Rectal smooth muscle tissue (tissue), 1 donor: ENCODE measurements around the gene KCTD16.

Source experiments
- H3K27ac ChIP-seq: one replicate; pipeline ENCODE4 v1.7.0; 2013; ENCODE audit warnings: low read depth, low read length, inconsistent platforms
- H3K27me3 ChIP-seq: one replicate; pipeline ENCODE4 v1.7.0; 2013; ENCODE audit warnings: low read length; ENCODE audit not compliant: control insufficient read depth, insufficient read depth
- H3K36me3 ChIP-seq: one replicate; pipeline ENCODE4 v1.7.0; 2013; ENCODE audit warnings: low read length; ENCODE audit not compliant: control insufficient read depth, insufficient read depth
- H3K4me1 ChIP-seq: one replicate; pipeline ENCODE4 v1.7.0; 2013; ENCODE audit warnings: low read length; ENCODE audit not compliant: control insufficient read depth, insufficient read depth
- H3K4me3 ChIP-seq: one replicate; pipeline ENCODE4 v1.7.0; 2013; ENCODE audit warnings: low read length
- H3K9ac ChIP-seq: one replicate; pipeline ENCODE4 v1.7.0; 2013; ENCODE audit warnings: low read length

Gene KCTD16

GRCh38 chr5:144177548-144177947 lies 6.9 kb downstream of the KCTD16 start:
- Histone ChIP-seq H3K36me3 (no peaks in the 10 kb centered on the region), H3K4me1 (no peaks in the 10 kb centered on the region), H3K4me3 (no peak overlapping the region), H3K9ac (no peak overlapping the region), H3K27ac (no peak overlapping the region), H3K27me3 (no peaks in the 10 kb centered on the region)

- Histone ChIP-seq H3K9ac (no peak overlapping the region), H3K4me3 (no peak overlapping the region), H3K36me3 (no peaks in the 10 kb centered on the region), H3K27me3 (no peaks in the 10 kb centered on the region), H3K27ac (no peak overlapping the region), H3K4me1 (no peaks in the 10 kb centered on the region)
Observed at GRCh38 chr5:144179226-144179625, 8.6 kb downstream of the KCTD16 start.

- H3K27ac ChIP-seq = no peak overlapping the region
- no peak overlapping the region for H3K9ac ChIP-seq
- no peaks in the 10 kb centered on the region for H3K36me3 ChIP-seq
- H3K27me3 ChIP-seq = no peaks in the 10 kb centered on the region
- peaks cover 7% of the 10 kb centered on the region for H3K4me1 ChIP-seq
- H3K4me3 ChIP-seq = no peak overlapping the region
Observed at GRCh38 chr5:144183254-144183889, 12.7 kb downstream of the KCTD16 start.

- no peak overlapping the region for H3K4me3 ChIP-seq
- H3K4me1 ChIP-seq = peaks cover 7% of the 10 kb centered on the region
- H3K27ac ChIP-seq = no peak overlapping the region
- no peaks in the 10 kb centered on the region for H3K36me3 ChIP-seq
- H3K27me3 ChIP-seq = no peaks in the 10 kb centered on the region
- no peak overlapping the region for H3K9ac ChIP-seq
Observed at GRCh38 chr5:144187699-144188294, 17.1 kb downstream of the KCTD16 start.

GRCh38 chr5:144189800-144190429 lies 19.2 kb downstream of the KCTD16 start:
- Histone ChIP-seq H3K4me3 (no peak overlapping the region), H3K9ac (no peak overlapping the region), H3K4me1 (peaks cover 7% of the 10 kb centered on the region), H3K36me3 (no peaks in the 10 kb centered on the region), H3K27ac (no peak overlapping the region), H3K27me3 (no peaks in the 10 kb centered on the region)

- H3K36me3 ChIP-seq = no peaks in the 10 kb centered on the region
- no peak overlapping the region for H3K4me3 ChIP-seq
- H3K27ac ChIP-seq = no peak overlapping the region
- peaks cover 7% of the 10 kb centered on the region for H3K4me1 ChIP-seq
- no peaks in the 10 kb centered on the region for H3K27me3 ChIP-seq
- H3K9ac ChIP-seq = no peak overlapping the region
Observed at GRCh38 chr5:144191531-144191930, 20.9 kb downstream of the KCTD16 start.

GRCh38 chr5:144191998-144192397 lies 21.3 kb downstream of the KCTD16 start:
- H3K9ac ChIP-seq = no peak overlapping the region
- H3K36me3 ChIP-seq = no peaks in the 10 kb centered on the region
- no peak overlapping the region for H3K4me3 ChIP-seq
- no peaks in the 10 kb centered on the region for H3K27me3 ChIP-seq
- no peak overlapping the region for H3K27ac ChIP-seq
- H3K4me1 ChIP-seq = peaks cover 7% of the 10 kb centered on the region

- H3K4me1 ChIP-seq = peaks cover 6% of the 10 kb centered on the region
- no peaks in the 10 kb centered on the region for H3K36me3 ChIP-seq
- H3K9ac ChIP-seq = no peak overlapping the region
Observed at GRCh38 chr5:144192661-144193060, 22.0 kb downstream of the KCTD16 start.

GRCh38 chr5:144194144-144194543 lies 23.5 kb downstream of the KCTD16 start:
- Histone ChIP-seq H3K36me3 (no peaks in the 10 kb centered on the region), H3K9ac (no peak overlapping the region), H3K4me3 (no peak overlapping the region), H3K27me3 (no peaks in the 10 kb centered on the region), H3K27ac (no peak overlapping the region), H3K4me1 (no peaks in the 10 kb centered on the region)

More at GRCh38 chr5:144192661-144193060, 22.0 kb downstream of the KCTD16 start:
- no peak overlapping the region for H3K4me3 ChIP-seq
- H3K27ac ChIP-seq = no peak overlapping the region
- no peaks in the 10 kb centered on the region for H3K27me3 ChIP-seq

GRCh38 chr5:144195448-144195847 lies 24.8 kb downstream of the KCTD16 start:
- H3K4me1 ChIP-seq = no peaks in the 10 kb centered on the region
- H3K4me3 ChIP-seq = no peak overlapping the region
- H3K36me3 ChIP-seq = no peaks in the 10 kb centered on the region
- H3K27me3 ChIP-seq = no peaks in the 10 kb centered on the region
- no peak overlapping the region for H3K9ac ChIP-seq
- no peak overlapping the region for H3K27ac ChIP-seq

GRCh38 chr5:144196612-144197011 lies 25.9 kb downstream of the KCTD16 start:
- no peaks in the 10 kb centered on the region for H3K4me1 ChIP-seq
- H3K4me3 ChIP-seq = no peak overlapping the region
- no peaks in the 10 kb centered on the region for H3K36me3 ChIP-seq
- no peak overlapping the region for H3K9ac ChIP-seq
- H3K27ac ChIP-seq = no peak overlapping the region
- H3K27me3 ChIP-seq = no peaks in the 10 kb centered on the region

- no peaks in the 10 kb centered on the region for H3K36me3 ChIP-seq
- no peaks in the 10 kb centered on the region for H3K27me3 ChIP-seq
- H3K27ac ChIP-seq = no peak overlapping the region
- no peak overlapping the region for H3K4me3 ChIP-seq
- no peak overlapping the region for H3K9ac ChIP-seq
- peaks cover 2% of the 10 kb centered on the region for H3K4me1 ChIP-seq
Observed at GRCh38 chr5:144198386-144198785, 27.7 kb downstream of the KCTD16 start.

GRCh38 chr5:144201588-144201987 lies 30.9 kb downstream of the KCTD16 start:
- Histone ChIP-seq H3K36me3 (no peaks in the 10 kb centered on the region), H3K4me3 (no peak overlapping the region), H3K27ac (no peak overlapping the region), H3K27me3 (peaks cover 4% of the 10 kb centered on the region), H3K9ac (no peak overlapping the region), H3K4me1 (peaks cover 2% of the 10 kb centered on the region)
